Measurements from ENCODE around the gene CDC42. TPM values are rescaled to one million over a fixed set of nuclear protein-coding genes. Genes with fewer than 3 reads are reported as not detected.
A peak's percentile ranks its signal among the peaks of the same experiment; 100 is the strongest.

Gene CDC42
- total and polyA plus RNA-seq, 9 donors: 194 to 291 (median 235) TPM

DNA sequence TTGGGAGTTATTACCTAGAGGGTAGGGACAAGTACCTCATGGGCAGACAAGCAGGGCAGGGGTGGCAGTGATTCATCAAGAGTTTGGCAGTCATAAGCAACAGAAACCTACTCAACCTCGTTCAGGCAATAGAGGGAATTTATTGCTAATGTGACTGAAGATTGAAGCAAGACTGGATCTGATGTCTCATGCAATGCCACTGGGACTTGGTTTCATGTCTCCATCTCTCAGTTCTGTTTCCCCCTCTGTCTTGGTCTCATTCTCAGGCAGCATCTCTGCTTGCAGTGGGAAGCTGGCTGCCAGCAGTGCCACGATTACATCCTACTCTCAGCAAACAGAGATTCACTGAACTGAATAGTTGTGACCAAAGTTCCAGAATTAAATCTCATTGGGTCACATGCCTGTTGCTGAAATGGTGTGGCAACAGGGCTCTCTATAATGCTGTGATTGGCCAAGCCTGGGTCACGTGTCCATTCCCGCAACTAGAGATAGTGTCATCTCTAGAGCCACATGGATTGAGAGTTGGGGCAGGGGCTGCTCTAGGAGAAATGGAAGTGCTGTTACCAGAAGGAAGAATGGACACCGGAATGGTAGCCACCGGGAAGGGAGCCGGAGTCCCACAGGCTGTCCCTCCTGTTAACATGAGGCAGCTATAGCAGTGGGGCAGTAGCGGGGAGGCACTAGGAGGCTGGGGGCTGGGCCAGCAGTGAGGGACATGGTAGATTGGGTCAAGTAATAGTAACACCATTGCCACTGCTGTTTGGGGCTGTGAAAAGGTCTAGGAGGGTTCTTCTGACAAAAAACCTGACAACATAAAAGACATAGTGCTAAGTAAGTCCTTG lies 3.9 kb upstream of the CDC42 start:
- no peak for DNase-seq
- no peaks in the 10 kb centered on the region for H3K27me3 ChIP-seq (ENCODE audit: control insufficient read depth, insufficient read depth, low read length)
- H3K27ac ChIP-seq (ENCODE audit: low read length): no peak overlapping the region
- H3K36me3 ChIP-seq (ENCODE audit: control insufficient read depth, insufficient read depth, low read length): no peaks in the 10 kb centered on the region
- H3K9me3 ChIP-seq (replicated peaks; ENCODE audit: control insufficient read depth, low read depth, low read length): peaks cover 5% of the 10 kb centered on the region
- 69% methylated on average over 8 of the region's 8 CpGs for WGBS (ENCODE audit: insufficient coverage)
- H3K4me3 ChIP-seq (ENCODE audit: low read length): no peak overlapping the region
- H3K4me1 ChIP-seq (ENCODE audit: control insufficient read depth, insufficient read depth, low read length): peaks cover 3% of the 10 kb centered on the region

DNA sequence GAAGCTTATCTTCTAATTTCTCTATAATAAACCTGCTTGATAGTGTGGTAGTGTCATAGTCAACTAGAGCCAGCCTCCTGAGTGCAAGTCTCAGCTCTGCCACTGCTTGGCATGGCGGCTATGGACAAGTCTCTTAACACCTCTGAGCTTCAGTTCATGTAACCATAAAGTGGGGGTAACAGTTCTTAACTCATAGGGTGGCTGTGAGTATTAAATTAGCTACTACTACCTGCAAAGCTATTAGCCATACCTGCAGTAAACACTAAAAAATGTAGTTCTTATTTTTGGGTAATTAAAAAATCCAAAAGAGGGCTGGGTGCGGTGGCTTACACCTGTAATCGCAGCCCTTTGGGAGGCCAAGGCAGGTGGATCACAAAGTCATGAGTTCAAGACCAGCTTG lies 2.2 kb upstream of the CDC42 start:
- Histone ChIP-seq H3K4me1 (ENCODE audit: control insufficient read depth, insufficient read depth, low read length) (peaks cover 6% of the 10 kb centered on the region), H3K36me3 (ENCODE audit: control insufficient read depth, insufficient read depth, low read length) (no peaks in the 10 kb centered on the region), H3K9me3 (replicated peaks; ENCODE audit: control insufficient read depth, low read depth, low read length) (peaks cover 5% of the 10 kb centered on the region), H3K27ac (ENCODE audit: low read length) (no peak overlapping the region), H3K27me3 (ENCODE audit: control insufficient read depth, insufficient read depth, low read length) (no peaks in the 10 kb centered on the region), H3K4me3 (ENCODE audit: low read length) (no peak overlapping the region)
- no CpG with 5 or more reads among the region's 3 CpGs for WGBS (ENCODE audit: insufficient coverage)
- DNase-seq: no peak

DNA sequence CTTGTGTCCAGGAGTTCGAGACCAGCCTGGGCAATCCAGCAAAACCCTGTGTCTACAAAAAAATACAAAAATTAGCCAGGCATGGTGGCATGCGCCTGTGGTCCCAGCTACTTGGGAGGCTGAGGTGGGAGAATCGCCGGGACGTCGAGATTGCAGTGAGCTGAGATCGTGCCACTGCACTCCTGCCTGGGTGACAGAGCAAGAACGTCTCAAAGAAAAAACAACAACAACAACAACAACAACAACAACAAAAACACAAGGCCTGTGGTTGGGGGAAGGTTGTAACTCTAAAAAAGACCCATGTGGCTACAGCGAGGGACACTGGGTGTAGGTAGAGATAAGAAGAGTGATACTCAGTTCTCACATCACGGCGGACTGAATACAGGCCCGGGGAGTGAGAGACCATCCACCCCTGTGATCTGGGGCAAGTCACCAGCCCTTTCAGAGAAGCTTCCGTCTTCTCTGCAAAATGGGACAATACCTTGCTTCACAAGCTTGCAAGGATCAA lies 848 bp upstream of the CDC42 start:
- H3K36me3 ChIP-seq (ENCODE audit: control insufficient read depth, insufficient read depth, low read length): peaks cover 3% of the 10 kb centered on the region
- no peaks in the 10 kb centered on the region for H3K27me3 ChIP-seq (ENCODE audit: control insufficient read depth, insufficient read depth, low read length)
- H3K27ac ChIP-seq (ENCODE audit: low read length): no peak overlapping the region
- WGBS (ENCODE audit: insufficient coverage): 91% methylated on average over 5 of the region's 13 CpGs
- H3K9me3 ChIP-seq (replicated peaks; ENCODE audit: control insufficient read depth, low read depth, low read length): no peaks in the 10 kb centered on the region
- no peak for DNase-seq
- peaks cover 13% of the 10 kb centered on the region for H3K4me1 ChIP-seq (ENCODE audit: control insufficient read depth, insufficient read depth, low read length)
- H3K4me3 ChIP-seq (ENCODE audit: low read length): no peak overlapping the region

DNA sequence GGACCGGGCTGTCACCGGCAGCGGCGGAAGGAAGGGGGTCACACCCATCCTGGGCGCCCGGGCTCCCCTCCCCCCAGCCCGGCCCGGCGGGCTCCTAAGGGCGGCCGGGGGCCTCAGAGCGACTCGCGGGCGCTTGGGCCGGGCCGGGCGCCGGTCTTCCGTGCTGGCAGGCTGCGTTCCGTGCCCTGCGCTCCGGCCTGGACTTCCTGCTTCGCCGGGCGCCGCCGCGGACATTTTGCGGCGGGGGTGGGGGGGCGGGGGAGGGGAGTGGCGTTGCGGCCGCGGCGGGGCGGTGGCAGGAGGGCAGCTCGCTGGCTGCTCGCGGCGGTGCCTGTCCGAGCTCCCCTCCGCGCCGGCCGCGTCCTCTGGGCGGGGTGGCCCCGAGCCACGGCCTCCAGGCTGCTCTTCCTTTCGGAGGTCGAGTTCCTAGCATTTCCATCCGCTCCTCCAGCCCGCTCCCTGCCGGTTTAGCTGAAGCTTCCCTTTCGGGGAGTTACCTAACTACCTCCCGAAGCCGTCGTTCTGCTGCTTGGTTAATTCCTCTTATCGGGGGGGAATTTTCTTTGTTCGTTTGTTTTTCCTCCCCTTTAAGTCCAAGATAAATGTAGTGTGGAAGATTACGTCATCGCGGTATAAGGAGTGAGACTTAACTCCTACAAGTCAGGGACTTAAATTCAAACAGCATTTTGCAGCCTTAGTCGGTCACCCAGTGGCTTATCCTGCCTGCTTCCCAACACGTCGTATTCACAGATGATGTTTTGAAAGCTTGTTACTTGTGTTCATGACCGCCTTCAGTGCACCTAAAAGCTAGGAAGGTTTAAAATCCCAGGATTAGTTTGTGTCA lies 730 bp downstream of the CDC42 start:
- Histone ChIP-seq H3K9me3 (replicated peaks; ENCODE audit: control insufficient read depth, low read depth, low read length) (no peaks in the 10 kb centered on the region), H3K4me3 (ENCODE audit: low read length) (peak overlapping the region; percentile 91), H3K27ac (ENCODE audit: low read length) (peak overlapping the region; percentile 97), H3K36me3 (ENCODE audit: control insufficient read depth, insufficient read depth, low read length) (peaks cover 14% of the 10 kb centered on the region), H3K4me1 (ENCODE audit: control insufficient read depth, insufficient read depth, low read length) (peaks cover 13% of the 10 kb centered on the region), H3K27me3 (ENCODE audit: control insufficient read depth, insufficient read depth, low read length) (no peaks in the 10 kb centered on the region)
- WGBS (ENCODE audit: insufficient coverage): 0% methylated on average over 24 of the region's 70 CpGs
- peak; percentile 81 for DNase-seq

DNA sequence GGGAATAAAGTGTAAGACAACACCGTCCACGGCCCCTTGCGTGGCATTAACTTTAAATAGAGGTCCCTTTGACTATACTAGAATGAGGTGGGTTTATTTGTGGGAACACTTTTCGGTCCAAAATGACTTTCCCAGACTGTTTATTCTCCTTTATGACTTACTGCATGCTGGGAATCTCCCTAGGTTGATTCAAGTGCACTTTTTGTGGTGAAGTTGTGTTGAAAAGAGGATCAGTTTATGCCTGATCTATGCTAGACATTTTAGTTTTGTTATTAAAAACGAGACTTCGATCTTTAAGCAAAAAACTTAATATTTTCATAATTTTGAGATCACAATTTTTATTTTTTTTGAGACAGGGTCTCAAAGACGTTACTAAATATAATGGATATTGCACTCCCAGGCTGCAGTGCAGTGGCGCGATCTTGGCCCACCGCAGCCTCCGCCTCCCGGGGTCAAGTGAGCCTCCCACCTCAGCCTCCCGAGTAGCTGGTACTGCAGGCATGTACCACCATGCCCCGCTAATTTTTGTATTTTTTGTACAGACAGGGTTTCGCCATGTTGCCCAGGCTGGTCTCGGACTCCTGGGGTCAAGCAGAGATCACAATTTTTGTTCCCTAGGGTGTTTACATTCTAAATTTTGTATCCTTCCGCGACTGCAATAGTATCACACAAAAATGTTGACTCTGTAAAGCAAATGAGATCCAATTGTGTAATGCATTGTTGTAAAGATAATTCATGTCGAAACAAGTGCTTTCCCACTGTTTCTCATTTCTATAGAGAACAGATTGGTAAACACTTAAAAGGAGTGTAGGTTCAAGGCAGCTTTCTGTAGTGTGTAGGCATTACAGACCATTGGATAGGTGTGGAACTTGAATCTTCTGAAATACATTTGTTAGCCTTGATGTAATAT lies 1.6 kb downstream of the CDC42 start:
- Histone ChIP-seq H3K4me1 (ENCODE audit: control insufficient read depth, insufficient read depth, low read length) (peaks cover 13% of the 10 kb centered on the region), H3K36me3 (ENCODE audit: control insufficient read depth, insufficient read depth, low read length) (peaks cover 22% of the 10 kb centered on the region), H3K4me3 (ENCODE audit: low read length) (peak overlapping the region; percentile 91), H3K9me3 (replicated peaks; ENCODE audit: control insufficient read depth, low read depth, low read length) (no peaks in the 10 kb centered on the region), H3K27me3 (ENCODE audit: control insufficient read depth, insufficient read depth, low read length) (no peaks in the 10 kb centered on the region), H3K27ac (ENCODE audit: low read length) (peak overlapping the region; percentile 97)
- WGBS (ENCODE audit: insufficient coverage): 61% methylated on average over 10 of the region's 19 CpGs
- DNase-seq: no peak

DNA sequence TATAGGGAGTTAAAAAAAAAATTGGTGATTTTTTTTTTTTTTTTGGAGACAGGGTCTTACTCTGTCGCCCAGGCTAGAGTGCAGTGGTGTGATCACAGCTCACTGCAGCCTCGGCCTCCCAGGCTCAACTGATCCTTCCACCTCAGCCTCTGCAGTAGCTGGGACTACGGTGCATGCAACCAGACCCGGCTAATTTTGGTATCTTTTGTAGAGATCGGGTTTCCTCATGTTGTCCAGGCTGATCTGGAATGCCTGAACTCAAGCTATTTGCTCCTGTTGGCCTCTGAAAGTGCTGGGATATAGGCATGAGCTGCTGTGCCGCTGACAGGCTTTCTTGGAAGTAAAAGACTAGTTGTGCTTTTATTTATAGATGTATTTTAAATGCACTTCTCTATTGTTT lies 3.0 kb downstream of the CDC42 start:
- Histone ChIP-seq H3K9me3 (replicated peaks; ENCODE audit: control insufficient read depth, low read depth, low read length) (no peaks in the 10 kb centered on the region), H3K27me3 (ENCODE audit: control insufficient read depth, insufficient read depth, low read length) (no peaks in the 10 kb centered on the region), H3K36me3 (ENCODE audit: control insufficient read depth, insufficient read depth, low read length) (peaks cover 22% of the 10 kb centered on the region), H3K4me1 (ENCODE audit: control insufficient read depth, insufficient read depth, low read length) (peaks cover 13% of the 10 kb centered on the region), H3K27ac (ENCODE audit: low read length) (no peak overlapping the region), H3K4me3 (ENCODE audit: low read length) (no peak overlapping the region)
- 69% methylated on average over 3 of the region's 6 CpGs for WGBS (ENCODE audit: insufficient coverage)
- DNase-seq: peak; percentile 15

DNA sequence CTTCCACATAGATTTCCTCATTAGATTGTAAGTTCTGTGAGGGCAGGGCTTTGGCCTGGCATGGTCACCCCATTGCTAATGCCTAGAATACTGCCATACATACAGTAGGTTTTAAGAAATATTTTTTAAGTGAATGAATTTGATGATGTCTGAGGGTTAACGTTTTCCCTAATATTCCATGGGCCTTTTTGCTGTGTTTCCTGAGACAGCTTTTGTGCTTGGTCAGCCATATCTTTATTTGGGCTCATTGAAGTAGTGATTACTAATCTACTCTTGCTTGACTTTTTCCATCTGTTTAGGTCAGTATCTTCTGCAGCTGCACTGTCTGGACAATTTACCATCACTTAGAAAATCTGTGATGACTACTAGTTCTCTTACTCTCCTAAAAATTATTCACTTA lies 3.5 kb downstream of the CDC42 start:
- Histone ChIP-seq H3K36me3 (ENCODE audit: control insufficient read depth, insufficient read depth, low read length) (peaks cover 22% of the 10 kb centered on the region), H3K4me1 (ENCODE audit: control insufficient read depth, insufficient read depth, low read length) (peaks cover 13% of the 10 kb centered on the region), H3K27ac (ENCODE audit: low read length) (no peak overlapping the region), H3K4me3 (ENCODE audit: low read length) (no peak overlapping the region), H3K27me3 (ENCODE audit: control insufficient read depth, insufficient read depth, low read length) (no peaks in the 10 kb centered on the region), H3K9me3 (replicated peaks; ENCODE audit: control insufficient read depth, low read depth, low read length) (no peaks in the 10 kb centered on the region)
- WGBS (ENCODE audit: insufficient coverage): no CpG with 5 or more reads among the region's 1 CpG
- DNase-seq: no peak

DNA sequence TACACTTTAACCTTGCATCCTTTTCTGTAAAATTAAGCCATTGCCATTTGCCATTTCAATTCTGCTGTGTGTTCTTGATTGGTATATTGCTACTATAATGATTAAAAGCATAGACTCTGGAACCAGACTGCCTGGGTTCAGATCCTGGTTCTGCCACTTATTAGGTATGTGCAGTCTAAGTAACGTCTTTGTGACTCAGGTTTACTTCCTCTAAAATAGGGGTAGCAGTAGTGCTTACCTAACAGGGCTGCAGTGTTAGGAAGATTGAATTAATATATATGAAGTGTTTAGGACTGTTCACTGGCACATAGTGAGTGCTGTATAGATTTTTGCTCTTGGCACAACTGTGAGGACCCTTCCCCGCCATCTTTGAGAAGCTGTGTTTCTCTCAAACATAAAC lies 4.4 kb downstream of the CDC42 start:
- no peaks in the 10 kb centered on the region for H3K27me3 ChIP-seq (ENCODE audit: control insufficient read depth, insufficient read depth, low read length)
- no CpG with 5 or more reads among the region's 2 CpGs for WGBS (ENCODE audit: insufficient coverage)
- H3K27ac ChIP-seq (ENCODE audit: low read length): no peak overlapping the region
- DNase-seq: no peak
- H3K9me3 ChIP-seq (replicated peaks; ENCODE audit: control insufficient read depth, low read depth, low read length): no peaks in the 10 kb centered on the region
- no peak overlapping the region for H3K4me3 ChIP-seq (ENCODE audit: low read length)
- H3K36me3 ChIP-seq (ENCODE audit: control insufficient read depth, insufficient read depth, low read length): peaks cover 22% of the 10 kb centered on the region
- peaks cover 13% of the 10 kb centered on the region for H3K4me1 ChIP-seq (ENCODE audit: control insufficient read depth, insufficient read depth, low read length)

DNA sequence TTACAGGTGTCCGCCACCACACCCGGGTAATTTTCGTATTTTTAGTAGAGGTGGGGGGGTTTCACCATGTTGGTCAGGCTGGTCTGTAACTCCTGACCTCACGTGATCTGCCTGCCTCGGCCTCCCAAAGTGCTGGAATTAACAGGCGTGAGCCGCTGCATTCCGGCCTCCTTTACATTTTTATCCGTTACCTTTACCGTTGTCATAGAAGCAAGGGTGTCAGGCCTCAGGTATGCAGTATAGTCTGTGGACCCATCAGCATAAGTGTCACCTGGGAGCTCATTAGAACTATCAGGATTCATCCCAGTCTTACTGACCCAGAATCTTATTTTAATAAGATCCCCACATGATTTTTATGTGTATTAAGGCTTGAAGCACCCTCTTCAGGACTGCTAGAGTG lies 5.4 kb downstream of the CDC42 start:
- Histone ChIP-seq H3K4me3 (ENCODE audit: low read length) (no peak overlapping the region), H3K4me1 (ENCODE audit: control insufficient read depth, insufficient read depth, low read length) (peaks cover 10% of the 10 kb centered on the region), H3K27me3 (ENCODE audit: control insufficient read depth, insufficient read depth, low read length) (no peaks in the 10 kb centered on the region), H3K27ac (ENCODE audit: low read length) (no peak overlapping the region), H3K36me3 (ENCODE audit: control insufficient read depth, insufficient read depth, low read length) (peaks cover 22% of the 10 kb centered on the region), H3K9me3 (replicated peaks; ENCODE audit: control insufficient read depth, low read depth, low read length) (no peaks in the 10 kb centered on the region)
- DNase-seq: no peak
- 83% methylated on average over 6 of the region's 10 CpGs for WGBS (ENCODE audit: insufficient coverage)

All from muscle of leg (tissue), 11 donors.